GM21737 (cell line): Measurements from ENCODE around the gene EHD1.
A peak's percentile ranks its signal among the peaks of the same experiment; 100 is the strongest.

Source experiments
- ATAC-seq: cut with Tn5 transposase; IDR thresholded peaks from one replicate; pipeline ENCODE4 v1.9.1; 2021; ENCODE audit warnings: mild to moderate bottlenecking, moderate library complexity; ENCODE audit not compliant: unreplicated experiment

EHD1 gene

DNA sequence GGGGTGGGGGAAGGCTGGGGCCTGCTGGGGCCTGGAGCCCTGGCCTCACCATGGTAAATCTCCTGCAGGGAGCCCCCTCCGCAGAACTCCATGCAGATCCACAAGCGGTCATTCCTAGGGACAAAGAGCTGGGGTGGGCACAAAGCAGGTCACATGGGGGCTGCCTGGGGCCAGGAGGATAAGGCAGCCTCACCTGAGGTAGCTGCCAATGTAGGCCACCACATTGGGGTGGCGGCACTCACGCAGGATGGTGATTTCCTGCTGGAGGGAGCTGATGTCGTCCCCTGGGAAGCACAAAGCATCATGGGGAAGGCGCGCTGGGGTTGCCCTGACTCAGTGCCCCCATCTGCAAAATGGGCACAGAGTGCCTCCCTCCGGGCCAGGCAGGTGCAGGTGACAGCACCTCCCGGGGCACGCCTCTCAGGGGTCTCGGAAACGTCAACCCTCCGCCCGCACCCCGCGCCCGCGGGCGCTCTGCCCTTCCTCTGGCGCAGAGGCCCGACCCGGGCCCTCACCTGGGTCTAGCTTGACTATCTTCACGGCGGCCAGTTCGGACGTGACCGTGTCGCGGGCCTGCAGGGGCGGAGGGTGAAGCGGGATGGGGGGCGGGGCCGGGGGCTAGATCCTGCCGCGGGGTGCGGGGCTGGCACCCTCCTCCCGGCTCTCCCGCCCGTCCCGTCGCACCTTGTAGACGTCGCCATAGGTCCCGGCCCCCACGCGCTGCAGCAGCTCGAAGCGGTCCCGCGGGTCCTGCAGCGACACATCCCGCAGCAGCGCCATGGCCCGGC is 75.9 kb downstream of the EHD1 start:
- ATAC-seq: peak; percentile 21
